ENCODE measurements around the gene VSTM2B.

- no peak for TF ChIP-seq POLR2A (IDR thresholded peaks at IDR 0.05)
- peak in 5 of 6 experiments; percentile 34 to 67 (median 62) for TF ChIP-seq CTCF (IDR thresholded peaks at IDR 0.05)
These were observed 2.7 kb downstream of the VSTM2B start for GRCh38 chr19:29528350-29528945.
